Measurements from ENCODE around the gene DCAF10.

Gene DCAF10

DNA sequence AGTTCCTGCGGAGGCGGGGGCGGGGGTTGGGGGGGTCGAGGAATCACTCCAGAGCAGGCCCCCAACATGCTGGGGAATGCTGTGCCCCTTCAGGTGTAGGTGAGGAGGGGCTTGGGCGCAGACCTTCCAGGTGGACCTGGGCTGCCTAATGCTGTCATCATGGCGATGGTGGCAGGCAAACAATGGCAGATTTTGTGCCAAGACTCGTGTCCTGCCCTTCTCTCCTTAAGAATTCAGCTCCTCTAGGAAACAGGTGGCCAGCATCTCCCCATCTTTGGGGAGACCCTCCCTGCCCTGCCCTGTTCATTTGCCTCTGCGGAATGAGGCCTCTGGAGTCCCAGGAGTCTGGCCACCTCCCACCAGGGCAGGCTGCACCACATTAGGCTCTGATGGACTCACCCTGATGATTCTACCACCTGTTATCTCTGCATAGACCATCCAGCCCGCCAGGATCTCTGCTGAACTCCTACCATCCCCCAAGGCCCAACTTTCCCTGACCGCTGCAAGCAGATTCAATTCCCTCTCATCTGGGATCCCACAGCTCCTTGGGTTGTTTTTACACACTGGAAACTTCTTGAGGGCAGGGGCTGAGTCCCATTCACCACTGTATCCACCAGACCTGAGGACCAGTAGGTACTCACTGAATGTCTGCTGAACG, 114.2 kb downstream of the DCAF10 start:
- Histone ChIP-seq H3F3A (ENCODE audit: insufficient read depth, low read length) (no peaks in the 10 kb centered on the region), H3K4me3 (ENCODE audit: low read depth, low read length, poor library complexity, severe bottlenecking) (no peak overlapping the region), H2AFZ (ENCODE audit: low read length) (no peak overlapping the region), H3K9me2 (ENCODE audit: low read depth, low read length) (no peaks in the 10 kb centered on the region), H3K4me2 (ENCODE audit: low read length) (no peak overlapping the region), H3K27ac (ENCODE audit: low read depth, low read length, poor library complexity, severe bottlenecking) (no peak overlapping the region), H3K27me3 (ENCODE audit: insufficient read depth, low read length) (no peaks in the 10 kb centered on the region), H4K20me1 (ENCODE audit: insufficient read depth, low read length) (no peaks in the 10 kb centered on the region), H3K9me3 (ENCODE audit: low read length) (no peaks in the 10 kb centered on the region), H3K79me2 (ENCODE audit: insufficient read depth, low read length) (no peaks in the 10 kb centered on the region), H3K9ac (ENCODE audit: low read length) (no peak overlapping the region), H3K36me3 (ENCODE audit: insufficient read depth, low read length) (no peaks in the 10 kb centered on the region), H3K4me1 (ENCODE audit: insufficient read depth, low read length, severe bottlenecking) (peaks cover 15% of the 10 kb centered on the region)
- TF ChIP-seq, protein P1, sequence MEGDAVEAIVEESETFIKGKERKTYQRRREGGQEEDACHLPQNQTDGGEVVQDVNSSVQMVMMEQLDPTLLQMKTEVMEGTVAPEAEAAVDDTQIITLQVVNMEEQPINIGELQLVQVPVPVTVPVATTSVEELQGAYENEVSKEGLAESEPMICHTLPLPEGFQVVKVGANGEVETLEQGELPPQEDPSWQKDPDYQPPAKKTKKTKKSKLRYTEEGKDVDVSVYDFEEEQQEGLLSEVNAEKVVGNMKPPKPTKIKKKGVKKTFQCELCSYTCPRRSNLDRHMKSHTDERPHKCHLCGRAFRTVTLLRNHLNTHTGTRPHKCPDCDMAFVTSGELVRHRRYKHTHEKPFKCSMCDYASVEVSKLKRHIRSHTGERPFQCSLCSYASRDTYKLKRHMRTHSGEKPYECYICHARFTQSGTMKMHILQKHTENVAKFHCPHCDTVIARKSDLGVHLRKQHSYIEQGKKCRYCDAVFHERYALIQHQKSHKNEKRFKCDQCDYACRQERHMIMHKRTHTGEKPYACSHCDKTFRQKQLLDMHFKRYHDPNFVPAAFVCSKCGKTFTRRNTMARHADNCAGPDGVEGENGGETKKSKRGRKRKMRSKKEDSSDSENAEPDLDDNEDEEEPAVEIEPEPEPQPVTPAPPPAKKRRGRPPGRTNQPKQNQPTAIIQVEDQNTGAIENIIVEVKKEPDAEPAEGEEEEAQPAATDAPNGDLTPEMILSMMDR (IDR thresholded peaks at IDR 0.05; ENCODE audit: low read length), result no peak
- no peak for TF ChIP-seq EZH2 (IDR thresholded peaks at IDR 0.05; ENCODE audit: borderline replicate concordance, low read length)

DNA sequence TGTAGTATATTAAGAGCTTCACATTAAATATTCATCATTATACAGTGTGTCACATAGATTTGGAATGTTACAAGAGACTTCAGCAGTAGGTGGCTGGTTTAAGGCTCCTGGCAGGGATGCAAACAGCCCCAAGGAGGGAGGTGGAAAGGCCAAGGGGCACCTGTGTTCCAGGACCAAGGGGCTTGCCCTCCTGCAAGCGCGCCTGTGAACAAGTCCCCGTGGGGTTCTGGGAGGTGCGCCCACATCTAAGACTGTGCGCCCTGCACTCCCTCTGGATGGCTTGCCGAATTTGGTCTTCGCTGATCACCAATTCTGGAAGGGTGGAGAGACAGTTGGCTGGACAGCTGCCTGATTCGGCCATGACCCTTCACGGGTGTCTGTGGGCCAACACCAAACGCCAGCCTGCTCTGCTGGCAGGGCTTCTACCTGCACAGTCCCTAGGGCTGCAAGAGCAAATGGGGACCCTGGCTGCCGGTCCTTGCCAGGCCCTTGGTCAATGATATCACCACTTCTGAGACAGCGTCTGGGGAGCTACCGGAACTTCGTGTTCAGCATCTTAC, 115.4 kb downstream of the DCAF10 start:
- Histone ChIP-seq H3K27ac (ENCODE audit: low read depth, low read length, poor library complexity, severe bottlenecking) (no peak overlapping the region), H3K9ac (ENCODE audit: low read length) (no peak overlapping the region), H3K4me3 (ENCODE audit: low read depth, low read length, poor library complexity, severe bottlenecking) (no peak overlapping the region), H3K9me3 (ENCODE audit: low read length) (no peaks in the 10 kb centered on the region), H3K9me2 (ENCODE audit: low read depth, low read length) (no peaks in the 10 kb centered on the region), H3K36me3 (ENCODE audit: insufficient read depth, low read length) (no peaks in the 10 kb centered on the region), H3K27me3 (ENCODE audit: insufficient read depth, low read length) (no peaks in the 10 kb centered on the region), H3K4me1 (ENCODE audit: insufficient read depth, low read length, severe bottlenecking) (peaks cover 14% of the 10 kb centered on the region), H4K20me1 (ENCODE audit: insufficient read depth, low read length) (no peaks in the 10 kb centered on the region), H3K79me2 (ENCODE audit: insufficient read depth, low read length) (no peaks in the 10 kb centered on the region), H2AFZ (ENCODE audit: low read length) (no peak overlapping the region), H3F3A (ENCODE audit: insufficient read depth, low read length) (no peaks in the 10 kb centered on the region), H3K4me2 (ENCODE audit: low read length) (no peak overlapping the region)
- TF ChIP-seq, protein P1 (IDR thresholded peaks at IDR 0.05; ENCODE audit: low read length), result no peak
- TF ChIP-seq EZH2 (IDR thresholded peaks at IDR 0.05; ENCODE audit: borderline replicate concordance, low read length), result no peak

DNA sequence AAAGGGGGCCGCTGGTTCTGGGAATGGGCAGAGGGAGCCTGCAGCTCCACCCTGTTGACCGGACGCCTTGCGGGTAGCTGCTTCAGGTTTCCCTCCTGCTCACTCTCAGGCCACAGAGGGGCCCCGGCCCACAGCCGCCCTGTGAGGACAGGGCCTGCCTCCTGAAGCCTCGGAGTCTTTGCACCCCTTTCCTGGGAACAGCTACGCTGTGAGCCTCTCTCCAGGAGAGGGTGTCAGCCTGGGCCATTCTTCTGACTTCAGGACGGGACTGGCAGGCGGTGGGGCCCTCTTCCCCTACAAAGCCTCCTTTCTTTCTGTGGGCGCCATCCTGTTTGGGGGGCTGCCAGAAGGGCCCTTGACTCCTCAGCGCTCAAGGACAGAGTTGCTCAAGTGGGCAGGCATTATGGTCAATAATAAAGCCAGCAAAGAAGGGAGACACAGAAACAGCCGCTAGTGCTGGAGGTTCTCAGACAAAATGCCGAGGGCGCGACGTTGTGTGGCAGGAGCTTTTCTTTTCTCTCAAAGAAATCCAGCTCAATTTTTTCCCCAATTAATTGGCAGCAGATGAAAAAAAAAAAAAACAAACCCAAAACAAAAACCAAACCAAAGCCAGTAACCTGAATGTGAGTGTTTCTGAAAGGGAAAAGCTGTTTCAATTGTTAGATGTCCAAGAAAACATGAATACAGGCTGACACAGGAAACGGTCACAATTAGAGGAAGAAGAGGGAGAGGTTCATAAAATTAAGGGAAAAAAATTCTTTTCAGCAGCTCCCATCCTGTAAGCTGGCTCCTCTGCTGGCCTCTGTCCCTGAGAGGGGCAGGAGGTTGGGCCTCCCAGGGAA, 116.1 kb downstream of the DCAF10 start:
- no peaks in the 10 kb centered on the region for H3K36me3 ChIP-seq (ENCODE audit: insufficient read depth, low read length)
- TF ChIP-seq, protein P1 (IDR thresholded peaks at IDR 0.05; ENCODE audit: low read length), result no peak
- no peak for TF ChIP-seq EZH2 (IDR thresholded peaks at IDR 0.05; ENCODE audit: borderline replicate concordance, low read length)
- H3K9me2 ChIP-seq (ENCODE audit: low read depth, low read length), result no peaks in the 10 kb centered on the region
- no peaks in the 10 kb centered on the region for H3K79me2 ChIP-seq (ENCODE audit: insufficient read depth, low read length)
- no peaks in the 10 kb centered on the region for H3K9me3 ChIP-seq (ENCODE audit: low read length)
- H3F3A ChIP-seq (ENCODE audit: insufficient read depth, low read length), result no peaks in the 10 kb centered on the region
- H4K20me1 ChIP-seq (ENCODE audit: insufficient read depth, low read length), result no peaks in the 10 kb centered on the region
- no peak overlapping the region for H3K4me2 ChIP-seq (ENCODE audit: low read length)
- no peak overlapping the region for H2AFZ ChIP-seq (ENCODE audit: low read length)
- H3K27ac ChIP-seq (ENCODE audit: low read depth, low read length, poor library complexity, severe bottlenecking), result no peak overlapping the region
- no peak overlapping the region for H3K4me3 ChIP-seq (ENCODE audit: low read depth, low read length, poor library complexity, severe bottlenecking)
- H3K4me1 ChIP-seq (ENCODE audit: insufficient read depth, low read length, severe bottlenecking), result peaks cover 7% of the 10 kb centered on the region
- no peak overlapping the region for H3K9ac ChIP-seq (ENCODE audit: low read length)
- no peaks in the 10 kb centered on the region for H3K27me3 ChIP-seq (ENCODE audit: insufficient read depth, low read length)
